Neutrophil (primary cell): ENCODE measurements around the gene KDM7A.

Experiments
- H3K27ac ChIP-seq: fragments of 200-600 bp; sonication (generic); 2 replicates; pipeline ENCODE4 v1.5.1; 2016; ENCODE audit warnings: mild to moderate bottlenecking, moderate library complexity
- H3K27me3 ChIP-seq: fragments of 200-600 bp; sonication (generic); 2 replicates; pipeline ENCODE4 v1.6.0; 2016; ENCODE audit warnings: mild to moderate bottlenecking
- H3K36me3 ChIP-seq: fragments of 200-600 bp; sonication (generic); 2 replicates; pipeline ENCODE4 v1.5.1; 2017
- H3K4me1 ChIP-seq, 2 experiments: fragments of 200-600 bp in 1 of 2; sonication (generic) in 1 of 2; 1 replicate in 1 of 2; 2 replicates in 1 of 2; pipeline versions ENCODE4 v1.5.1 to v1.6.1; 2013 to 2016; ENCODE audit warnings: low read depth in 1 of 2, low read length in 1 of 2, mild to moderate bottlenecking in 1 of 2, moderate library complexity in 1 of 2; ENCODE audit not compliant: control insufficient read depth in 1 of 2, insufficient read depth in 1 of 2
- H3K4me3 ChIP-seq, 2 experiments: fragments of 200-600 bp in 1 of 2; sonication (generic) in 1 of 2; 1 replicate in 1 of 2; 2 replicates in 1 of 2; pipeline ENCODE4 v1.5.1; 2013 to 2016; ENCODE audit warnings: low read depth in 1 of 2, low read length in 1 of 2, mild to moderate bottlenecking in 1 of 2, moderate library complexity in 1 of 2
- H3K9me3 ChIP-seq: fragments of 200-600 bp; sonication (generic); 2 replicates; pipeline ENCODE4 v1.5.1; 2016
- TF ChIP-seq, protein P1 (sequence below): fragments of 200-600 bp; sonication (generic); IDR thresholded peaks from 2 replicates; pipeline ENCODE4 v1.5.1; 2016; ENCODE audit warnings: antibody characterized with exemption

KDM7A gene

DNA sequence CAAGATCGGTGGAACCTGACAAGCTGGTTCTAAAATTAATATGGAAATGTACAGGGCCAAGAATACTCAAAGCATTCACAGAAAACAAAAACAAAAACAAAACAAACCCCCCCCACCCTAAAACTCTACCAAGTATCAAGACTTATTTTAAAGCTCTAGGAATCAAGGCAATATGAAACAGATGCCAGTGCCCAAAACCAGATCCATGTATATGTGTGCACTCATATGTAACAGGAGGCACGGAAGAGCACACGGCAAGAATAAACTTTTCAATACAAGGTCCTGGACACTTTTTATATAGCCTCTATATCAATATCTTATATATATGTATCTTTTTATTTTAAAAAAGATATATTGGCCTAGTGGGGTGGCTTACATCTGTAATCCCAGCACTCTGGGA, 35.5 kb downstream of the KDM7A start:
- Histone ChIP-seq H3K27me3 (no peaks in the 10 kb centered on the region), H3K4me1 (no peaks in the 10 kb centered on the region), H3K4me3 (no peak overlapping the region), H3K36me3 (peaks cover 37% of the 10 kb centered on the region), H3K27ac (no peak overlapping the region), H3K9me3 (no peaks in the 10 kb centered on the region)
- TF ChIP-seq, protein P1, sequence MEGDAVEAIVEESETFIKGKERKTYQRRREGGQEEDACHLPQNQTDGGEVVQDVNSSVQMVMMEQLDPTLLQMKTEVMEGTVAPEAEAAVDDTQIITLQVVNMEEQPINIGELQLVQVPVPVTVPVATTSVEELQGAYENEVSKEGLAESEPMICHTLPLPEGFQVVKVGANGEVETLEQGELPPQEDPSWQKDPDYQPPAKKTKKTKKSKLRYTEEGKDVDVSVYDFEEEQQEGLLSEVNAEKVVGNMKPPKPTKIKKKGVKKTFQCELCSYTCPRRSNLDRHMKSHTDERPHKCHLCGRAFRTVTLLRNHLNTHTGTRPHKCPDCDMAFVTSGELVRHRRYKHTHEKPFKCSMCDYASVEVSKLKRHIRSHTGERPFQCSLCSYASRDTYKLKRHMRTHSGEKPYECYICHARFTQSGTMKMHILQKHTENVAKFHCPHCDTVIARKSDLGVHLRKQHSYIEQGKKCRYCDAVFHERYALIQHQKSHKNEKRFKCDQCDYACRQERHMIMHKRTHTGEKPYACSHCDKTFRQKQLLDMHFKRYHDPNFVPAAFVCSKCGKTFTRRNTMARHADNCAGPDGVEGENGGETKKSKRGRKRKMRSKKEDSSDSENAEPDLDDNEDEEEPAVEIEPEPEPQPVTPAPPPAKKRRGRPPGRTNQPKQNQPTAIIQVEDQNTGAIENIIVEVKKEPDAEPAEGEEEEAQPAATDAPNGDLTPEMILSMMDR = no peak

DNA sequence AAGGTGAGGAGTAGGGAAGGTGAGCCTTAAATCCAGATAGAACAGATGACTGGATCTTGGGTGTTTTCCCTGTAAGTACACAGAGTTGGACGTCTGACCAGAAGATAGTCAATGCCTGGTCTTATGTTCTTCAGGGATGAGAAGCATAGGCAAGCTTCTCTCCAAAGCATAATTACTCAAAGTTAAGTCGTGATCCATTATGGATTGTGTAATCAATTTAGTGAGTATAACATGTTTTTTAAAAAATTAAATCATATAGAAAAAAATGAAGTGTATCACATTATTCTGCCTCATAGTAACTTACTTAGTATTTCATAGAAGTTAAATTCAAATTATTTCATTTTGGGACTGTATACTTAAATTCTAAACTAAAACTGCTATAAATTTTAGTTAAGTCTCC, 39.7 kb downstream of the KDM7A start:
- Histone ChIP-seq H3K27ac (no peak overlapping the region), H3K4me3 (no peak overlapping the region), H3K9me3 (no peaks in the 10 kb centered on the region), H3K27me3 (no peaks in the 10 kb centered on the region), H3K36me3 (peaks cover 54% of the 10 kb centered on the region), H3K4me1 (no peaks in the 10 kb centered on the region)
- TF ChIP-seq, protein P1 = no peak

- no peaks in the 10 kb centered on the region for H3K4me1 ChIP-seq
- peaks cover 65% of the 10 kb centered on the region for H3K36me3 ChIP-seq
- H3K4me3 ChIP-seq = no peak overlapping the region
- TF ChIP-seq, protein P1 = no peak
- H3K27me3 ChIP-seq = no peaks in the 10 kb centered on the region
- H3K27ac ChIP-seq = no peak overlapping the region
- no peaks in the 10 kb centered on the region for H3K9me3 ChIP-seq
Observed at GRCh38 chr7:140136073-140136472, 40.7 kb downstream of the KDM7A start.

GRCh38 chr7:140134039-140134438, 42.7 kb downstream of the KDM7A start:
- H3K27ac ChIP-seq = no peak overlapping the region
- no peaks in the 10 kb centered on the region for H3K9me3 ChIP-seq
- H3K36me3 ChIP-seq = peaks cover 83% of the 10 kb centered on the region
- H3K4me1 ChIP-seq = no peaks in the 10 kb centered on the region
- TF ChIP-seq, protein P1 = no peak
- H3K27me3 ChIP-seq = no peaks in the 10 kb centered on the region
- H3K4me3 ChIP-seq = no peak overlapping the region

- Histone ChIP-seq H3K27me3 (no peaks in the 10 kb centered on the region), H3K4me1 (no peaks in the 10 kb centered on the region), H3K36me3 (peaks cover 99% of the 10 kb centered on the region), H3K9me3 (no peaks in the 10 kb centered on the region), H3K4me3 (no peak overlapping the region), H3K27ac (no peak overlapping the region)
- TF ChIP-seq, protein P1 = no peak
Observed at GRCh38 chr7:140127360-140128127, 49.2 kb downstream of the KDM7A start.
